H1 (cell line): Measurements from ENCODE around the gene HMGCS2. TPM values are rescaled to one million over a fixed set of nuclear protein-coding genes. Genes with fewer than 3 reads are reported as not detected.

ENCODE experiments used
- CTCF ChIA-PET: fragments of 300-600 bp; sonication (Branson Sonifier 250); formaldehyde crosslinking; loops from one replicate; lab custom pipeline; 2021; ENCODE audit not compliant: partially characterized antibody; lab: Charles Lee
- POLR2A ChIA-PET: fragments of 300-600 bp; sonication (Branson Sonifier 250); formaldehyde crosslinking; loops from one replicate; lab custom pipeline; 2021; ENCODE audit warnings: inconsistent platforms; ENCODE audit not compliant: partially characterized antibody; lab: Charles Lee
- DNase-seq, 2 experiments: peaks; one replicate each; pipeline versions ENCODE4 v3.0.0 to v3.0.0-alpha.2; 2010 to 2022; ENCODE audit warnings: low spot score in 2 of 2, low read depth in 1 of 2, mixed read lengths in 1 of 2
- FAIRE-seq: peaks from 2 replicates; lab custom pipeline; 2011; peaks lifted over from hg19 to GRCh38; lab: Jason Lieb, UNC
- H2AFZ ChIP-seq: 2 replicates; pipeline ENCODE4 v1.8.1; 2012; ENCODE audit warnings: low read length, inconsistent platforms
- H2AK5ac ChIP-seq: 2 replicates; pipeline ENCODE4 v1.6.1; 2013; ENCODE audit warnings: low read depth, low read length
- H2BK120ac ChIP-seq: replicated peaks from 2 replicates; pipeline ENCODE3; 2013; ENCODE audit warnings: low read depth, low read length, inconsistent platforms
- H2BK12ac ChIP-seq: 2 replicates; pipeline ENCODE4 v1.6.1; 2013; ENCODE audit warnings: low read depth, low read length
- H2BK15ac ChIP-seq: 2 replicates; pipeline ENCODE4 v1.6.1; 2013; ENCODE audit warnings: low read length
- H2BK20ac ChIP-seq: 2 replicates; pipeline ENCODE4 v1.6.1; 2013; ENCODE audit warnings: low read length
- H2BK5ac ChIP-seq: 2 replicates; pipeline ENCODE4 v1.6.1; 2013; ENCODE audit warnings: low read depth, low read length
- H3K14ac ChIP-seq: 2 replicates; pipeline ENCODE4 v1.6.1; 2013; ENCODE audit warnings: inconsistent platforms; ENCODE audit not compliant: insufficient read length
- H3K18ac ChIP-seq: 2 replicates; pipeline ENCODE4 v1.6.1; 2013; ENCODE audit warnings: low read length; ENCODE audit errors: extremely low read depth
- H3K23ac ChIP-seq: 2 replicates; pipeline ENCODE4 v1.6.1; 2013; ENCODE audit warnings: inconsistent platforms; ENCODE audit not compliant: insufficient read length
- H3K23me2 ChIP-seq: 2 replicates; pipeline ENCODE4 v1.6.1; 2013; ENCODE audit warnings: low read depth, low read length
- H3K27ac ChIP-seq: 2 replicates; pipeline ENCODE4 v1.6.1; 2011; ENCODE audit warnings: low read depth, low read length, inconsistent platforms
- H3K27me3 ChIP-seq, 4 experiments: replicated peaks in 1 of 4; 1 replicate in 1 of 4; 2 replicates in 3 of 4; pipeline versions ENCODE4 v1.6.1 to v1.8.1; 2011 to 2013; ENCODE audit warnings: low read length in 3 of 4, mild to moderate bottlenecking in 3 of 4, inconsistent platforms in 2 of 4, mixed read lengths in 2 of 4, moderate library complexity in 1 of 4; ENCODE audit not compliant: control insufficient read depth in 3 of 4, insufficient read depth in 3 of 4; ENCODE audit errors: extremely low read depth in 1 of 4
- H3K36me3 ChIP-seq, 4 experiments: 2 replicates each; pipeline versions ENCODE4 v1.6.1 to v1.8.1; 2011 to 2013; ENCODE audit warnings: mild to moderate bottlenecking in 4 of 4, low read length in 3 of 4, moderate library complexity in 2 of 4, control low read depth in 1 of 4, inconsistent platforms in 1 of 4; ENCODE audit not compliant: insufficient read depth in 4 of 4, control insufficient read depth in 2 of 4
- H3K4ac ChIP-seq: replicated peaks from 2 replicates; pipeline ENCODE3; 2013; ENCODE audit warnings: low read length, low read depth, mixed read lengths, inconsistent platforms; ENCODE audit not compliant: insufficient read length
- H3K4me1 ChIP-seq, 4 experiments: replicated peaks in 1 of 4; 1 replicate in 1 of 4; 2 replicates in 3 of 4; pipeline versions ENCODE4 v1.6.1 to v1.8.1; 2011 to 2013; ENCODE audit warnings: low read length in 3 of 4, inconsistent platforms in 2 of 4, mixed read lengths in 1 of 4; ENCODE audit not compliant: insufficient read depth in 4 of 4, control insufficient read depth in 3 of 4
- H3K4me2 ChIP-seq, 2 experiments: 2 replicates each; pipeline versions ENCODE4 v1.6.1 to v1.8.1; 2011 to 2013; ENCODE audit warnings: low read depth in 2 of 2, low read length in 2 of 2, control low read depth in 1 of 2, inconsistent platforms in 1 of 2, mild to moderate bottlenecking in 1 of 2; ENCODE audit not compliant: insufficient read depth in 1 of 2
- H3K4me3 ChIP-seq, 4 experiments: fragments of 200-600, 300-600 bp in 1 of 4; sonication (generic), shearing (Covaris generic), sonication (Bioruptor Twin) in 1 of 4; 2 replicates each; pipeline versions ENCODE4 v1.5.1 to v1.8.1; 2011 to 2016; ENCODE audit warnings: low read length in 4 of 4, low read depth in 3 of 4, control low read depth in 2 of 4, inconsistent platforms in 2 of 4, mild to moderate bottlenecking in 2 of 4, mixed read lengths in 1 of 4, moderate library complexity in 1 of 4; ENCODE audit not compliant: insufficient read depth in 2 of 4; ENCODE audit errors: extremely low read depth in 1 of 4
- H3K56ac ChIP-seq: replicated peaks from 2 replicates; pipeline ENCODE3; 2013; ENCODE audit warnings: low read depth, mild to moderate bottlenecking, mixed read lengths, low read length, inconsistent platforms; ENCODE audit not compliant: insufficient read length
- H3K79me1 ChIP-seq: 2 replicates; pipeline ENCODE4 v1.6.1; 2013; ENCODE audit warnings: low read depth, low read length, control low read depth
- H3K79me2 ChIP-seq, 2 experiments: 2 replicates each; pipeline versions ENCODE4 v1.6.1 to v1.8.1; 2012 to 2013; ENCODE audit warnings: low read length in 2 of 2, mild to moderate bottlenecking in 2 of 2, inconsistent platforms in 1 of 2; ENCODE audit not compliant: insufficient read depth in 2 of 2, control insufficient read depth in 1 of 2
- H3K9ac ChIP-seq, 4 experiments: replicated peaks in 1 of 4; 1 replicate in 1 of 4; 2 replicates in 3 of 4; pipeline versions ENCODE4 v1.6.1 to v1.8.1; 2011 to 2013; ENCODE audit warnings: low read depth in 3 of 4, low read length in 3 of 4, control low read depth in 2 of 4, mild to moderate bottlenecking in 2 of 4, moderate library complexity in 2 of 4, inconsistent platforms in 1 of 4; ENCODE audit errors: extremely low read depth in 1 of 4
- H3K9me3 ChIP-seq, 2 experiments: 2 replicates each; pipeline versions ENCODE4 v1.6.1 to v1.8.1; 2012 to 2013; ENCODE audit warnings: mild to moderate bottlenecking in 2 of 2, moderate library complexity in 2 of 2, control low read depth in 1 of 2, inconsistent platforms in 1 of 2, low read depth in 1 of 2, low read length in 1 of 2, mixed read lengths in 1 of 2; ENCODE audit not compliant: insufficient read depth in 2 of 2
- H4K20me1 ChIP-seq, 2 experiments: replicated peaks in 1 of 2; 2 replicates each; pipeline versions ENCODE3 to v1.8.1; 2011 to 2013; ENCODE audit warnings: inconsistent platforms in 2 of 2, low read length in 2 of 2, mild to moderate bottlenecking in 1 of 2; ENCODE audit not compliant: insufficient read depth in 2 of 2, control insufficient read depth in 1 of 2
- H4K5ac ChIP-seq: 2 replicates; pipeline ENCODE4 v1.6.1; 2013; ENCODE audit warnings: low read length, low read depth, mixed read lengths, inconsistent platforms; ENCODE audit not compliant: insufficient read length
- H4K8ac ChIP-seq: 2 replicates; pipeline ENCODE4 v1.8.0; 2013; ENCODE audit warnings: mild to moderate bottlenecking, moderate library complexity, low read length, inconsistent platforms; ENCODE audit not compliant: insufficient read depth; ENCODE audit errors: extremely low read depth
- H4K91ac ChIP-seq: replicated peaks from 2 replicates; pipeline ENCODE3; 2013; ENCODE audit warnings: low read length, mixed read lengths, inconsistent platforms; ENCODE audit not compliant: insufficient read length
- KDM4A ChIP-seq: IDR thresholded peaks from one replicate; pipeline ENCODE4 v1.7.1; 2012; ENCODE audit warnings: low read depth, mild to moderate bottlenecking, moderate library complexity, low read length, inconsistent platforms; ENCODE audit not compliant: severe bottlenecking
- MAFK ChIP-seq: IDR thresholded peaks from 2 replicates; pipeline ENCODE4 v1.6.1; 2012; ENCODE audit warnings: low read depth, mild to moderate bottlenecking, improper control_type of control experiment, low read length
- RAD21 ChIP-seq, 2 experiments: IDR thresholded peaks in 1 of 2; conservative IDR thresholded peaks in 1 of 2; 2 replicates each; pipeline ENCODE4 v1.6.1; 2011; ENCODE audit warnings: low read depth in 2 of 2, low read length in 2 of 2, improper control_type of control experiment in 1 of 2, inconsistent platforms in 1 of 2, mild to moderate bottlenecking in 1 of 2, moderate library complexity in 1 of 2
- SIRT6 ChIP-seq: IDR thresholded peaks from one replicate; pipeline ENCODE4 v1.7.1; 2012; ENCODE audit warnings: low read length, inconsistent platforms
- SP4 ChIP-seq: IDR thresholded peaks from 2 replicates; pipeline ENCODE4 v1.6.1; 2012; ENCODE audit warnings: low read length, inconsistent platforms
- WGBS, 2 experiments: shearing (Covaris generic) in 1 of 2; methylation state at CpG; one replicate each; pipeline versions ENCODE4 v1.1.6 to v1.1.7; 2013 to 2015; ENCODE audit warnings: low lambda C conversion rate in 2 of 2, mixed read lengths in 2 of 2, inconsistent platforms in 1 of 2, low coverage in 1 of 2, missing lambda C conversion rate in 1 of 2; ENCODE audit not compliant: insufficient replicate concordance in 2 of 2, insufficient coverage in 1 of 2, insufficient read length in 1 of 2; ENCODE audit errors: extremely low coverage in 1 of 2, missing lambda C conversion rate in 1 of 2; 5-methylcytosine and 5-hydroxymethylcytosine counted together
- polyA plus RNA-seq, 7 experiments: library from polyadenylated mRNA; depleted of rRNA in 3 of 7; stranded (reverse) in 5 of 7; unstranded in 2 of 7; fragments of >200 nt in 5 of 7; fragments of 200-250 nt in 2 of 7; gene quantifications; 1 replicate in 5 of 7; 2 replicates in 1 of 7; 4 replicates in 1 of 7; pipeline versions ENCODE4 v1.2.1 to v1.2.3, GENCODE V29; 2011 to 2013; ENCODE audit warnings: missing spikeins in 2 of 7, mixed read lengths in 2 of 7
- total RNA-seq: library from RNA; stranded (reverse); fragmentation: NEBNext Ultra II Directional; extraction: Animal tissue kit (Norgen Biotek cat#: 25700); gene quantifications from 2 replicates; pipeline ENCODE4 v1.2.1, GENCODE V29; 2021
- TF ChIP-seq, protein P1 (sequence below), 3 experiments: IDR thresholded peaks; 1 replicate in 2 of 3; 2 replicates in 1 of 3; pipeline versions ENCODE4 v1.5.1 to v1.6.1; 2011; ENCODE audit warnings: low read length in 3 of 3, mild to moderate bottlenecking in 3 of 3, inconsistent platforms in 2 of 3, low read depth in 1 of 3, moderate library complexity in 1 of 3; ENCODE audit not compliant: insufficient read depth in 1 of 3; ENCODE audit errors: control extremely low read depth in 1 of 3

HMGCS2 gene
- total and polyA plus RNA-seq, 2 of the 8 experiments (the other 6 are each of a cell fraction or from before 2014, with no cell fraction given) = not detected

DNA sequence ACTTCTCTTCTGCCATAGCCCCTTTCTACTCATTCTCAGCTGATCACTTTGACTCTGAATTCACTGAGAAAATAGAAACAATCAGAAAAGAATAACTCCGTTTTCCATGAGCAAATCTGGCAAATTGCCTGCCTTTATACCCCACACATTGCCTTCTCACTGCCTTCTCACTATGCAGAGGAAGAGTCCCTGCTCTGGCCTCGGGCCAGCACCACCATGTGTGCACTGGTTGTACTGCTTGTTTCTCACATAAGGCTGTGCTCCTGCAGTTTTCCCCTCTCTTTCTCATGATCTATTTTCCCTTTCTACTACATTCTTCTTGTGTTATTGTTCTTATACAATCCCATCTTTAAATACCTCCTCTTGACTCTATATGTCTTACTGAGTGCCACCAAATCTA, 2.3 kb upstream of the HMGCS2 start:
- no peak overlapping the region for H3K9ac ChIP-seq
- H2AK5ac ChIP-seq = no peak overlapping the region
- H2BK120ac ChIP-seq = no peak overlapping the region
- H2BK20ac ChIP-seq = no peak overlapping the region
- no peak overlapping the region for H2BK15ac ChIP-seq
- no peaks in the 10 kb centered on the region for H3K79me1 ChIP-seq
- DNase-seq (no peak), FAIRE-seq (peak; percentile 62)
- peaks cover 0 to 5% (median 1%) of the 10 kb centered on the region in 4 experiments; a peak in 1 of 7 replicates for H3K4me1 ChIP-seq
- no peak overlapping the region for H2BK12ac ChIP-seq
- no peak overlapping the region for H3K23ac ChIP-seq
- no peak for TF ChIP-seq KDM4A
- TF ChIP-seq, protein P1, sequence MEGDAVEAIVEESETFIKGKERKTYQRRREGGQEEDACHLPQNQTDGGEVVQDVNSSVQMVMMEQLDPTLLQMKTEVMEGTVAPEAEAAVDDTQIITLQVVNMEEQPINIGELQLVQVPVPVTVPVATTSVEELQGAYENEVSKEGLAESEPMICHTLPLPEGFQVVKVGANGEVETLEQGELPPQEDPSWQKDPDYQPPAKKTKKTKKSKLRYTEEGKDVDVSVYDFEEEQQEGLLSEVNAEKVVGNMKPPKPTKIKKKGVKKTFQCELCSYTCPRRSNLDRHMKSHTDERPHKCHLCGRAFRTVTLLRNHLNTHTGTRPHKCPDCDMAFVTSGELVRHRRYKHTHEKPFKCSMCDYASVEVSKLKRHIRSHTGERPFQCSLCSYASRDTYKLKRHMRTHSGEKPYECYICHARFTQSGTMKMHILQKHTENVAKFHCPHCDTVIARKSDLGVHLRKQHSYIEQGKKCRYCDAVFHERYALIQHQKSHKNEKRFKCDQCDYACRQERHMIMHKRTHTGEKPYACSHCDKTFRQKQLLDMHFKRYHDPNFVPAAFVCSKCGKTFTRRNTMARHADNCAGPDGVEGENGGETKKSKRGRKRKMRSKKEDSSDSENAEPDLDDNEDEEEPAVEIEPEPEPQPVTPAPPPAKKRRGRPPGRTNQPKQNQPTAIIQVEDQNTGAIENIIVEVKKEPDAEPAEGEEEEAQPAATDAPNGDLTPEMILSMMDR (IDR thresholded peaks at IDR 0.05; ENCODE audit: control extremely low read depth in 1 of 3, insufficient read depth in 1 of 3, low read depth in 1 of 3, low read length in 3 of 3) = peak; percentile 47 to 52 (median 50)
- peak; percentile 33 to 47; a peak in 3 of 4 replicates for TF ChIP-seq RAD21 (IDR thresholded peaks at IDR 0.05 in 1 of 2, conservative IDR thresholded peaks at IDR 0.05 in 1 of 2; ENCODE audit: low read depth in 2 of 2, low read length in 2 of 2)
- TF ChIP-seq SP4 = no peak
- no peak for TF ChIP-seq SIRT6
- no peak for TF ChIP-seq MAFK
- no peak overlapping the region for H3K4ac ChIP-seq
- no peaks in the 10 kb centered on the region for H3K9me3 ChIP-seq
- H4K8ac ChIP-seq = no peak overlapping the region
- no peaks in the 10 kb centered on the region for H3K27me3 ChIP-seq
- H3K4me2 ChIP-seq = no peak overlapping the region
- no peaks in the 10 kb centered on the region for H3K36me3 ChIP-seq
- H3K27ac ChIP-seq = no peak overlapping the region
- no peak overlapping the region for H4K5ac ChIP-seq
- H3K4me3 ChIP-seq = no peak overlapping the region
- ChIA-PET POLR2A (interaction anchor here (0.8 to 1.7 kb wide), 2 partner anchors 24 to 29 kb away, joined by 3 to 7 read pairs; no protein-coding TSS in a partner anchor), CTCF (interaction anchor here (0.7 to 5.3 kb wide), 12 partner anchors 9 to 154 kb away, joined by 3 to 46 read pairs (median 5); no protein-coding TSS in a partner anchor)
- H4K20me1 ChIP-seq = no peaks in the 10 kb centered on the region
- H2BK5ac ChIP-seq = no peak overlapping the region
- H3K56ac ChIP-seq = no peak overlapping the region
- no peaks in the 10 kb centered on the region for H3K79me2 ChIP-seq
- WGBS, 2 experiments = 82% methylated on average over 2 of the region's 2 CpGs; no CpG with 5 or more reads in 1 of the 2 experiments
- H3K14ac ChIP-seq = no peak overlapping the region
- H3K23me2 ChIP-seq = no peaks in the 10 kb centered on the region; the same call in 1 of the 2 replicates
- no peak overlapping the region for H4K91ac ChIP-seq
- H3K18ac ChIP-seq = no peak overlapping the region
- no peak overlapping the region for H2AFZ ChIP-seq
